Thyroid gland (tissue), 4 donors: Measurements from ENCODE around the gene CFAP53. TPM values are rescaled to one million over a fixed set of nuclear protein-coding genes. Genes with fewer than 3 reads are reported as not detected.

Experiments used
- DNase-seq, 2 donors: peaks; one replicate each; pipeline ENCODE4 v3.0.0-alpha.2; 2019
- H3K27ac ChIP-seq, 3 donors: fragments of 200-600 bp; sonication (generic); 1 replicate in 2 of 3; 2 replicates in 1 of 3; pipeline ENCODE4 v1.5.1; 2016 to 2019; ENCODE audit warnings: mild to moderate bottlenecking in 1 of 3, moderate library complexity in 1 of 3
- H3K27me3 ChIP-seq: fragments of 200-600 bp; sonication (generic); one replicate; pipeline ENCODE4 v1.5.1; 2019
- H3K36me3 ChIP-seq, 2 donors: fragments of 200-600 bp; sonication (generic); one replicate each; pipeline ENCODE4 v1.5.1; 2016 to 2019
- H3K4me1 ChIP-seq, 2 donors: fragments of 200-600 bp; sonication (generic); one replicate each; pipeline ENCODE4 v1.5.1; 2017 to 2019
- H3K4me3 ChIP-seq, 3 donors: fragments of 200-600 bp; sonication (generic); replicated peaks in 1 of 3; 1 replicate in 2 of 3; 2 replicates in 1 of 3; pipeline ENCODE4 v1.5.1; 2016; ENCODE audit warnings: mild to moderate bottlenecking in 1 of 3
- H3K9me3 ChIP-seq: fragments of 200-600 bp; sonication (generic); one replicate; pipeline ENCODE4 v1.5.1; 2017
- CTCF ChIP-seq, 6 experiments: fragments of 200-600 bp in 3 of 6; fragments of 450-650 bp in 3 of 6; sonication (generic) in 3 of 6; IDR thresholded peaks; one replicate each; pipeline ENCODE4 v1.5.1; 2016 to 2019; ENCODE audit warnings: antibody characterized with exemption in 6 of 6, mild to moderate bottlenecking in 2 of 6, inconsistent platforms in 1 of 6, moderate library complexity in 1 of 6
- POLR2A ChIP-seq, 2 donors: fragments of 450-650 bp; IDR thresholded peaks; one replicate each; pipeline ENCODE4 v1.6.1; 2017; ENCODE audit warnings: antibody characterized with exemption in 2 of 2, mild to moderate bottlenecking in 2 of 2, moderate library complexity in 1 of 2
- WGBS, 2 donors: methylation state at CpG; one replicate each; pipeline ENCODE4 v1.1.5; 2017; 5-methylcytosine and 5-hydroxymethylcytosine counted together
- intact Hi-C: fragments of 100-400 bp; cut with DNase I; formaldehyde crosslinking; loops from one replicate; pipeline ENCODE4 v1.15.1; 2023
- total RNA-seq, 4 donors: library from RNA; depleted of rRNA; stranded (reverse); fragments of >200 nt; gene quantifications; one replicate each; pipeline ENCODE4 v1.2.3, GENCODE V29; 2016

The CFAP53 gene
- total RNA-seq: 1 to 10 TPM in 3 of 4 donors, not detected in 1; 1.2 to 2.7 (median 1.5) TPM

- WGBS, 2 donors: 0 to 1% methylated on average over 21 to 34 of the region's 37 CpGs
- TF ChIP-seq POLR2A (IDR thresholded peaks at IDR 0.05): peak in 1 of 2 donors; percentile 58
- TF ChIP-seq CTCF (IDR thresholded peaks at IDR 0.05): no peak
- Histone ChIP-seq H3K27me3 (no peaks in the 10 kb centered on the region), H3K4me1 (peaks cover 0 to 5% of the 10 kb centered on the region in 2 donors), H3K27ac (no peak within 1 kb of the TSS), H3K9me3 (no peaks in the 10 kb centered on the region), H3K4me3 (peak within 1 kb of the TSS; percentile 22 to 57 (median 37)), H3K36me3 (peaks cover 4 to 7% of the 10 kb centered on the region in 2 donors)
- intact Hi-C loops: no loop called here
- peak; percentile 93 to 94 for DNase-seq
Observed at GRCh38 chr18:50266248-50266704, at the start of gene CFAP53. CFAP53 (minus strand) TSS chr18:50266495; CDS start chr18:50266404, 91 bp downstream.

DNA sequence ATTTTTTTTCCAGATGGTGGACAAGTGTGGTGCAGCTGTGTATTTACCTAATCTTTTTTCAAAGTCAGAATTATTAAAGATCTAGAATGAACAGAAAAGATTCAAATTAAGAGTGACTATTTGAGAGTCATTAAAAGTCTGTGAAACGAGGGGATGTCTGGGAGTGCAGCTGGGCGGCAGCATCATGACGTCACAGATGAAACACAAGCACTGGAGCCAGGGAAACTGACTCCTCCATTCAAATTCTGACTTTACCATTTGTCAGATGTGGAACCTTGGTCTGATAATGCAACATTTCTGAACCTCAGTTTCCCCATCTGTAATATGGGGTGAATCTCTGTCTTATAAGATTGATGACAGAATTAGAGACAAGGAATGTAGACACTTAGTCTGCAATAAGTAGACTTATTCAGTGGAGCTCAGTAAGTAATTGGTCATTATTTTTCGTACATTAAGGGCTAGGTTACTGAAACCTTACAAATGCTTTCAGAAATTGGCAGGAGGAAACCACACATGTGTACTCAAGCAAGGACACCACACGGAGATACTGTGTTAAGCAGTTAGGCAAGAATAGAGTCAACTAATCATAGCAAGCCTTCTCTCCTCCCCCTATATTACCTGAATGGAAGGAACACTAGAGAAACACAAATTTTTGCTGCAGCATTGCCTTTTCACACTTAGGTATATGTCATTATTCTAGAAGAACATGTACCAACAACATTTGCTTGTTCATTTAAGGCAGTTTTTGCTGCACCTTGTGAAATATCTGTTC lies 49.0 kb upstream of the CFAP53 start:
- WGBS, 2 donors: 55 to 57% methylated on average over 5 of the region's 5 CpGs

GRCh38 chr18:50313873-50314460 lies 47.7 kb upstream of the CFAP53 start:
- intact Hi-C loops: no loop called here
- Histone ChIP-seq H3K27ac (no peak overlapping the region), H3K4me3 (no peak overlapping the region), H3K36me3 (no peaks in the 10 kb centered on the region), H3K9me3 (no peaks in the 10 kb centered on the region), H3K4me1 (no peaks in the 10 kb centered on the region), H3K27me3 (no peaks in the 10 kb centered on the region)
- WGBS, 2 donors: 53 to 58% methylated on average over 2 of the region's 2 CpGs
- DNase-seq: no peak
- TF ChIP-seq CTCF (IDR thresholded peaks at IDR 0.05): no peak
- TF ChIP-seq POLR2A (IDR thresholded peaks at IDR 0.05): no peak

More for the DNA sequence above, 49.0 kb upstream of the CFAP53 start:
- no peak for DNase-seq
- no peaks in the 10 kb centered on the region for H3K4me1 ChIP-seq
- H3K27ac ChIP-seq: no peak overlapping the region
- H3K9me3 ChIP-seq: no peaks in the 10 kb centered on the region
- no peak for TF ChIP-seq POLR2A (IDR thresholded peaks at IDR 0.05)
- TF ChIP-seq CTCF (IDR thresholded peaks at IDR 0.05): no peak
- no peaks in the 10 kb centered on the region for H3K27me3 ChIP-seq
- H3K4me3 ChIP-seq: no peak overlapping the region
- H3K36me3 ChIP-seq: no peaks in the 10 kb centered on the region
- intact Hi-C loops: no loop called here

DNA sequence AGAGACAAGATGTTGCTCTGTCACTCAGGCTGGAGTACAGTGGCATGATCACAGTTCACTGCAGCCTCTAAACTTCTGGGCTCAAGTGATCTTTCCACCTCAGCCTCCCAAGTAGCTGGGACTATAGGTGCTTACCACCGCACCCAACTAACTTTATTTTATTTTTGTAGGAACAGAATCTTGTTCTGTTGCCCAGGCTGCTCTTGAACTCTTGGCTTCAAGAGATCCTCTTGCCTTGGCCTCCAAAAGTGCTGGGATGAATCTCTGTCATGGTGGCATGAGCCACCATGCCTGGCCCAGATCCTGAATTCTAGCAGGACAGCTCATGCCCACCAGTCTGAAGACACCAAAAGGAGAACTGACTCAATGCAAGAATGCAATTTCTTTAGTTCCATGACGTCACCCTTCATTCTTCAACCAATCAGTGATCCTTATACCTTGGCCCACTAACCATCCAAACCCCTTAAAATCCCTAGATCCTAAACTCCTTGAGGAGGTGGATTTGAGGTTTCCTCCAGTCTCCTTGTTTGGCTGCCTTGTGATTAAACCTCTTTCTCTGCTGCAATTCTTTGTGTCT lies 46.8 kb upstream of the CFAP53 start:
- no peak overlapping the region for H3K4me3 ChIP-seq
- H3K27me3 ChIP-seq: no peaks in the 10 kb centered on the region
- H3K27ac ChIP-seq: no peak overlapping the region
- H3K4me1 ChIP-seq: no peaks in the 10 kb centered on the region
- no peak for DNase-seq
- no peaks in the 10 kb centered on the region for H3K36me3 ChIP-seq
- 81 to 90% methylated on average over 2 of the region's 2 CpGs for WGBS, 2 donors
- no peak for TF ChIP-seq CTCF (IDR thresholded peaks at IDR 0.05)
- no peak for TF ChIP-seq POLR2A (IDR thresholded peaks at IDR 0.05)
- H3K9me3 ChIP-seq: no peaks in the 10 kb centered on the region
- intact Hi-C loops: no loop called here
